GM13976 (cell line): ENCODE data around the gene CALN1.
A peak's percentile ranks its signal among the peaks of the same experiment; 100 is the strongest.
"Not testable (repeated sequence)": the region's sequence is repeated elsewhere in the genome, so short reads cannot be mapped to it uniquely, and the experiment has no call there.

Source experiments
- DNase-seq: peaks from one replicate; pipeline ENCODE4 v3.0.0; 2012; ENCODE audit warnings: low spot score
- CTCF ChIP-seq: IDR thresholded peaks from 2 replicates; pipeline ENCODE4 v1.5.1; 2012; ENCODE audit warnings: borderline replicate concordance, mild to moderate bottlenecking; ENCODE audit not compliant: insufficient read depth; ENCODE audit errors: extremely low read depth, missing control alignments, control extremely low read depth
- in situ Hi-C: fragments of 300-500 bp; cut with MboI; formaldehyde crosslinking; loops from one replicate; pipeline ENCODE4 v1.12.0; 2022; ENCODE audit warnings: low sequenced_read_pairs, mixed read lengths, inconsistent platforms; ENCODE audit not compliant: unreplicated experiment

CALN1 gene

GRCh38 chr7:71746006-71746405 is 666.1 kb downstream of the CALN1 start:
- TF ChIP-seq CTCF, result no peak
- DNase-seq, result no peak
- in situ Hi-C loops, result loop anchor here (25.0 kb wide), 1 partner anchor 909 kb away; no protein-coding TSS in a partner anchor

- no peak for DNase-seq
- in situ Hi-C loops, result loop anchor here (25.0 kb wide), 1 partner anchor 903 kb away; no protein-coding TSS in a partner anchor
- no peak for TF ChIP-seq CTCF
These were observed 672.0 kb downstream of the CALN1 start for GRCh38 chr7:71740174-71740560.

DNA sequence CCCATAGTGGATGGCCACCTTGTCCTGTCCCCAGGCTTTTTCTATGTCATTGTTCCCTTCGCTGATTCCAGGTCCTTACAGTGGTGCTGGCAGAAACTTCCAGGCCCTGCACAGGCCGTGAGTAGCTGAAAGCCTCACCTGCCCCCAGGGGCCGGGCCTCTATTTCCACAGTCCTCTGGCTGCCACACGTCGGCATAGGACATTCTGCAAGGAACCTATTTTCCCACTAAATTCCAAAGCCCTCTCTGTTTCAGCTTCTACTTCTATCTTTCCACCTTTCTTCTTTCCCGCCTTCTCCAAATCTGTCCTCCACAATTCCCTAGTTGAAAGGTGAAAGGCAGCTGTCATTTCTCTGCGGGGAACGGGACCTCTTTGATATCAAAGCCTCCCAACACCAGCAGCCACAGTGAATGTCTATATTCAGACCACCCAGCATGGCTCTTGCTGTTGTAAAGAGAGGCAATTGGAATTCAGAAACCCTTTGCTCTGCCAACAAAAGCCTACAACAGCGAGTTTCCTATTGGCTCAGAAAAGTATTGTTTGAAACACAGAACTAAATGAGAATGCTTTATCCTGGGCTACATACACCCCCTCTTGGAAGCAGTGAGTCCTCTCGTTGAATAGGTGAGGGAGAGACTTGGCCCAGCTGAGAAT is 672.5 kb downstream of the CALN1 start:
- in situ Hi-C loops, result loop anchor here (25.0 kb wide), 1 partner anchor 902 kb away; no protein-coding TSS in a partner anchor
- TF ChIP-seq CTCF, result no peak
- DNase-seq, result no peak

DNA sequence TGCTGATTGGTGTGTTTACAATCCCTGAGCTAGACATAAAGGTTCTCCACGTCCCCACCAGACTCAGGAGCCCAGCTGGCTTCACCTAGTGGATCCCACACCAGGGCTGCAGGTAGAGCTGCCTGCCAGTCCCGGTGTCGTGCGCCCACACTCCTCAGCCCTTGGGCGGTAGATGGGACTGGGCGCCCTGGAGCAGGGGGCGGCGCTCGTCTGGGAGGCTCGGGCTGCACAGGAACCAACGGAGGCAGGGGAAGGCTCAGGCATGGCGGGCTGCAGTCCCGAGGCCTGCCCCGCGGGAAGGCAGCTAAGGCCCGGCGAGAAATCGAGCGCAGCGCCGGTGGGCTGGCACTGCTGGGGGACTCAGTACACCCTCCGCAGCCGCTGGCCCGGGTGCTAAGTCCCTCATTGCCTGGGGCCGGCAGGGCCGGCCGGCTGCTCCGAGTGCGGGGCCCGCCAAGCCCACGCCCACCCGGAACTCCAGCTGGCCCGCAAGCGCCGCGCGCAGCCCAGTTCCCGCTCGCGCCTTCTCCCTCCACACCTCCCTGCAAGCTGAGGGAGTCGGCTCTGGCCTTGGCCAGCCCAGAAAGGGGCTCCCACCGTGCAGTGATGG is 674.1 kb downstream of the CALN1 start:
- in situ Hi-C loops, result loop anchor here (25.0 kb wide), 1 partner anchor 901 kb away; no protein-coding TSS in a partner anchor
- not testable (repeated sequence) for DNase-seq

DNA sequence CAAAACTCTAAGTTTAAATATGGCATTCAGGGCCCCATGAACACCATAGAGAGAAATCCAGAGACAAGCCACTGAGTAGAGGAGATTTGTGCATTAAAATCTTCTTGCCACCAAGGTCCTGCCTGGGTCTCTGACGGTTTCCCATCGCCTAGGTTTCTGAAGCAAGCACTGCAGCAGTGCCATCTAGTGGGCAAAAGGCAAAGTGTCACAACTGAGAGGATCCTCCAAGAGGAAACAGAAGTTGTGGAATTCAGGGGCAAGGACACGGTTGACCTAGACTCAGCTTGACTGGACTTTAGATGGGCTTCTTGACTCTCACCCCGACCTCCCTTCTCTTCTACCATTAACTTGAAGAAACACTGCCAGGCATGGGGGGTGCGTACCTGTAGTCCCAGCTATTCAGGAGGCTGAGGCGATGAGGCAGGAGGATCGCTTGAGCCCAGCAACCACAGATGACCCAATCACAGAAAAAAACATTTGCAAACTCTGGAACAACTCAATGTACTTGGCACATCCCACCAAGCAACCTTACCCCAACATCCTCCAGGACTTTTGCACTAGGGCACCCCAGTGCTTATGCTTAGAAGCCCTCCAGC is 676.1 kb downstream of the CALN1 start:
- TF ChIP-seq CTCF, result peak; percentile 74
- DNase-seq, result peak; percentile 63
- in situ Hi-C loops, result loop anchor here (25.0 kb wide), 1 partner anchor 899 kb away; no protein-coding TSS in a partner anchor

- in situ Hi-C loops, result loop anchor here (25.0 kb wide), 1 partner anchor 896 kb away; no protein-coding TSS in a partner anchor
- peak; percentile 84 for TF ChIP-seq CTCF
- DNase-seq, result peak; percentile 85
These were observed 678.8 kb downstream of the CALN1 start for GRCh38 chr7:71733107-71733870.
